Measurements from ENCODE around the gene HSPA1A.

- TF ChIP-seq CTCF (IDR thresholded peaks at IDR 0.05; ENCODE audit: low read depth, low read length), result no peak
- TF ChIP-seq MYC (IDR thresholded peaks at IDR 0.05; ENCODE audit: low read depth, low read length), result no peak
These were observed 4.5 kb downstream of the HSPA1A start for GRCh38 chr6:31819871-31820299.
